NCI-H1105 (cell line): Measurements from ENCODE around the gene CACNA1H.

Experiments
- DNase-seq: peaks from one replicate; lab custom pipeline; 2025; lab: John Stamatoyannopoulos, UW

The CACNA1H gene

DNA sequence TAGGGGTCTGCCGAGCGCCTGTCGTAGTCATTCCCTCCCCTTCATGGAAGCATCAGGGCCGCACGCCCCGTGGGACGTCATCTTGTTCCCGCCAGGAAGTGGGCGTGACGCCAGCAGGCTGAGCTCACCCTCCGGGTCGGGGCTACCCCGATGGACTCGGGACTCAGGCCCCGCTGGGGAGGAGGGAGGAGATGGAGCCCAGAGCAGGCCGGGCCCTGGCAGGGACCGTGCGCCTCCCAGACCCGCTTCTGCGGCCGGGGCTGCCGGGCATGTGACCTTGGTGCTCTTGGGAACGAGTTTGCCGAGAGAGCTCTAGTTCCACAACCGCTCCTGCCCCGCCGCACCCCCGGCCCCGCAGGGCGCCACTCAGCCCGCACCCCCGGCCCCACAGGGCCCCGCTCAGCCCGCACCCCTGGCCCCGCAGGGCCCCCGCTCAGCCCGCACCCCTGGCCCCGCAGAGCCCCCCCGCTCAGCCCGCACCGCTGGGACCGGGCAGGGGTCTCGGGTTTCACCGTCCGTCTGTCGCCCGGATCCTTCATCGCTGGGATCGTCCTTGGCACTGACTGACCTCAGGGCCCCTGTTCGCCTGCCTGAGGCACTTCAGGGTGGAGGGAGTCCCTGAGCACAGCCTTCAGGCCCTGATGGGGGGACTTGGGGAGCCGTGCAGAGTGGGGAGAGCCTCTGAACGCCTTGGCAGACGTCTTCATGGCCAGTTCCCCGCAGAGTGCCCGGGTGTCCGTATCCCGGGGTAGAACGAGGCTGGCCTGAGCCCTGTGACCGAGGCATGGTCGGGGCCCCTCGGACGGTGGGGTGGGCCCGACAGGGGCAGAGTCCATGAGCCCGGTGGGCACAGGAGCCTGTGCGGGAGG, 5.8 kb downstream of the CACNA1H start:
- DNase-seq: no peak

DNA sequence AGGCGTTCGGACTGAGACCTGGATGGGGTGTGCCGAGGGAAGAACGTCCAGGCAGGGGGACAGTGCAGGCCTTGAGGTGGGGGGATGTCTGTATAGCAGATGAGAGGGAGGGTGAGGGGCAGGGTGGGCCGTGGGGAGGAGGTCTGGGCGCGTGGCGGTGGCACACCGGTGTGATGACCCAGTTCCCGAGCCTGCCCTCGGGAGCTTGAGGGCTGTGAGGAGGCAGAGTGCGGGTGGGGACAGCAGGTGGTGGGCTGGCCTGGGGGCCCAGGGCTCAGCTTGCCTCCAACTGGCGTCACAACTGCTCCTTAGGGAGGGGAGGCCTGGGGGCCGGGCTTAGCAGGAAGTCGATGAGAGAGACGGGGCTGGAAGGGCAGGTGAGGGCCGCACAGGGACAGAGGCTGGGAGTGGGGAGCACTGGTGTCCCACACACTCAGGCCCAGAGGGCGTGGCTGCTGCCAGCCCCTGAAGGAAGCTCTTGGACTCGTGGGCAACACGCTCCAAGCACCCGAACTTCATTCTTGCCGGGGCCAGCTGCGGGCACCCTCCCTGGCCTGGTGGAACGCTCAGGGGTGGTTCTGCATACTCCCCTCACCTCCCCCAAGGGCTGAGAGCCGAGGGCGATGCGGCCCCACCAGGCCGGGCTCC, 6.5 kb downstream of the CACNA1H start:
- DNase-seq: no peak

DNA sequence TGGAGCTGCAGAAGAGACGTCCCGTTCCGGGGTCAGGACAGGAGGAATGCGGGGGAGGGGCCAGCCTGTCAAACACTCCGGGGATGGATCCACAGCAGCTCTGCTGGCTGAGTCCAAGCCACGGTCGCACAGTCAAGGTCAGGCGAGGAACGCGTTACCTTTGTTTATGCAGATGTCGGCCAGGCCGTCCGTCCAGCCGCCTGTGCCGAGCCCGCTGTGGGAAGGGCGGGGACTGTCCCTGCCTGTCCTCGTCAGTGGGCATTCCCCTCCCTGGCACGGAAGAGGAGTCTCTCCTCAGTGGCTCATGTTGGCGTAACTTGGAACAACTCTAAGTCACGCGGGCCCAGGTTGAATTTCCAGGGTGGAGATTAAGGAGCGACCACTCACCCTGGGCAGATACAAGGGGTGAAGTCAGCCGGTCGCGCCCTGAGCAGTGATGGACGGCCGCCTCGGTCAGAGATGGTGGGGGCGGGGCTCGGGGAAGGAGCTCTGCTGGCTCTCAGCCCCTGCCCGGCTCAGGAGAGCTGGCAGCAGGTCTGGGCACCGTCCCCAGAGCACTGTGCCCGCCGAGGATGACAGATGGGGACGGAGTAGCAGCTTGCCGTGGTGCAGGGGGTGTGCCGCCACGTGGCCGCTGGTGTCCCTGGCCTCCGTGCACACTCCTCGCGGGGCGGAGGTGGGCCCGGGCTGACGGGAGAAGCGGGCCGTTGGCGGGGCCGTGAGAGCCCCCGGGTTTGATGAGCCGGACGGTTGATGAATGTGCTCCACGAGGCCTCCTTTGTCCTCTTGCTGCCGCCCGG, 7.3 kb downstream of the CACNA1H start:
- peak; percentile 19 for DNase-seq

DNA sequence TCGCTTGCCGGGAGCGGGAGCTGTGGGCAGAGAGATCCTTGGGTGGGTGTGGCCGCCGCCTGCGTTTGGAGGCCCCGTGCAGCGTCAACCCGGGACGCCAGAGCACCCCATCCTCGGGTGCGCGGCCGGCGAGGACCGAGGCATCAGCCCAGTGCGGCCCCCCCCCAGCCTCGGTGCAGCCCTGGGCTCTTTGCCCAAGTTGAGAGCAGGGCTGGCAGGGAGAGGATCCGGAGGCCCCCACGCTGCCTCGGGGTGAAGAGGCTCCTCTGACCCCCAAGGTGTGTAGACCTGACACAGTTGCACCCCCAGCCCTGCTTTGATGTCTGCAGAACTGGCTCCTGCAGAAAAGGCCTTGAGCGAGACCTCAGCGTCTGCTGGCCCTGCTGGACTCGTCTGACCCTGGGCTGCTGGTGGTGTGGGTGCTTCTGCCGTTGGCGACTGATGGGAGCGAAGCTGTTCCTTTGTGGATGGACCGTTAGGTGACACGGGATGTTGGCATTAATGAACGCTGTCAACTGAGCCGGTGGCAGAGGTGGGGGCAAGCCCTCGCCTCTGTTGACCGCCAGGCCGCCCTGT, 8.0 kb downstream of the CACNA1H start:
- no peak for DNase-seq

DNA sequence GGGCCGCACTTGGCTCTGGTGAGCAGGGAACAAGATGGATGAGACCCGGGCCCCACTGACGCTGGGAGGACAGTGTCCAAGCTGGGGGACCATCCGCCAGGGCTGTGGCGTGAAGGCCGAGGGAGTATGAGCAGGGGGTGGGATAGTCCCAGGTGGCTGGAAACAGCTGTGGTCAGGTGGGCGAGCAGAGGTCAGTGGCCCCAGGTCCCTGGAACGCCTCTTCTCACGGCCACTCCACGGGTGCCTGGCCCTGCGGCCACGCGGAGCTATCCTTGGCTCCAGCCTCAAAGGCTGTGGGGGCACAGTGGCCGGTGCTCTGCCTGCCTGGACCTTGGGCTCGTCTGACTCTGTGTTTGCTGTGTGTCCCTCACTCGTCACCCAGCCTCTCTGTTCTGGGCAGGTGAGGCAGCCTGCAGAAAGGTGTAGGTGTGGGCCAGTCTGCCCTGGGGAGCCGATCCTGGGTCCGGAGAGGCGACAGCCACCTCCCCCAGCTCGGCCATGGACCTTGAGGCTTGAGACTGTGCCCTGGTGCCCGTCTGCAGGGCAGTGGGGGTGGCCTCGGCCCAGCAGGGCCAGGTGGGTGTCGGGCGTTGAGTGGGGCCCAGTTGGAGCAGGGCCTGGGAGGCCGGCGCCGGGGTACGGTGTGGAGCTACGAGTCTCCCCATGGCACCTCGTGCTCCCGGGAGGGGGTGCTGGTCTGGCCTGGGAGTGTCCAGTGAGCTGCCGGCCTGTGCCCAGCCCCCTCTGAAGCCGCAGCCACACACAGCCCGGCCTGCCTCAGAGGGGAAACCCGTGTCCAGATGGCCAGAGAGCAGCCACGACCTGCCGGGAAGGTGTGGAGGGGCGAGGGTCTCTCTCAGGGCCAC, 10.0 kb downstream of the CACNA1H start:
- no peak for DNase-seq

DNA sequence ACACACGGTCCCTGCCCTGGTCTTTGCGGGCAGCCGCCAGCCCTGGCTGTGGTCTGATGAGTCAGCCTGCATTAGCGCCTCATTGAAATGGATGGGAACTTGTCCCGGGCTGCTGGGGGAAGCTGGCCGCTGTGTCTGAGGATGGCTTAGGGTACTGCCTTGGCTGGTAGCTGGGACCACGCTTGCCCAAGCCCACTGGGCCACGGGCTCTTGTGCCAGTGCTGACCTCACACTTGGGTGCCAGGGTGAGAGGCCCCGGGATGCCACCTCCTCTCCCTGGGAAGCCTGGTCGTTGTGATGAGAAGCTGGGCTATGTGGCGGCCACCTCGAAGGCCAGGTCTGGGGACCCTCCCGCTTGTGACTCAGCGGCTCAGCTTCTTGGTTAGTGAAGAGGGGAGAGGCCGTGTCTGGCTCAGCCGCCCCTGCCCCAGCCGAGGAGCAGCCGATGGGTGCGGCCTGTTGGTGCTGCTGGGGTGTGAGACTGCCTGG, 10.7 kb downstream of the CACNA1H start:
- no peak for DNase-seq

DNA sequence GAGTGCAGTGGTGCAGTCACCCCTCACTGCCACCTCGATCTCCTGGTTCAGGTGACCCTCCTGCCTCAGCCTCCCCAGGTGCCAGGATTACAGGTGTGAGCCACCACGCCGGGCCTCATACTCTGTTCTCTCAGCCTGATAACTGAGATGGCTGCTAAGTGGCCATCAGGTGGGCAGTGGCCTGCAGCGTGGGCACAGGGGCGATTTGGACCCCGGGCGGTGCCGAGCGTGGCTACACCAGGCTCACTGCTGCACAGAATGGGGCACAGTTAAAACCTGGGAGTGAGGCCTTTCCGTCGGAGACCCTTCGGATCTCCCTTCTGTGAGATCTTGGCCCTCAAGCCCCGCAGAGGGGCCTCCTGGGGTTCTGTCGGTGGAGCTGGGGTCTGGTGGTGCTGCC, 11.5 kb downstream of the CACNA1H start:
- no peak for DNase-seq

DNA sequence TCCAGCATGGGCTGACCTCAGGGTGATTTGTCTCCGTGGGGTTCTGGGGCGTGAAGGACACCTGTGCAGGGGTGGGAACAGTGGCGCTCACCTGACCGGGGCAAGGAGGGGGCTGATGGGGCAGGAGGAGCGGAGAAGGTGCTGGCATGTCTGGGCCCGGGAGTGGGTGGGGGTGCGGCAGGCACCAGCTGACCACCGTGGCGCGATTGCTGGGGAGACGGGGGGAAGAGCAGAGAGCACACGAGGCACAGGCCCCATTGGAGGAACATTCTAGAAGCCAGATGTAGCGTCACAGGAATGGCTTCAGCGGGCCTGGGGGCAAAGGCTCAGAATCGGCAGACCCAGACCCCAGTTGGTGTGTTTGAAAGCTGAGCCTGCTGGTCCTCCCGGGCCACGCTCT, 12.1 kb downstream of the CACNA1H start:
- DNase-seq: no peak

DNA sequence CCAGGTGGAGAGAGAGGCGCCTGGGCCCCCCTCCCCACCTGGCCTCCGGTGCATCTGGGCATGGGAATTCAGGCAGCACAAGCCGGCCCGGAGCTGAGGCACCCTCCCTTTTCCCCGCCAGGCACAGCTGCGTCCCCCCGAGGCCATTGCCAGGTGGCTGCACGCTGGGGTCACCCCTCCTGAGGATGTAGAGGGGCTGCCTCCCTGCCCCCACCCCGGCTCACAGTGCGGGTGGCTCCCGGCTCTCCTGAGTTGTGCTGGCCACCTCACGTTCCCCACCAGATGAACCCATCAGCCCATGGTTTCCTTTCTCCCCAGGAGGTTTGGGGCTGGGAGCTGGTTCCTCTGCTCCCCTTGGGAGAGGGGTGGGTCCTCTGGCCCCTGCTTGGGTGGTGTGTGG, 12.6 kb downstream of the CACNA1H start:
- DNase-seq: no peak

DNA sequence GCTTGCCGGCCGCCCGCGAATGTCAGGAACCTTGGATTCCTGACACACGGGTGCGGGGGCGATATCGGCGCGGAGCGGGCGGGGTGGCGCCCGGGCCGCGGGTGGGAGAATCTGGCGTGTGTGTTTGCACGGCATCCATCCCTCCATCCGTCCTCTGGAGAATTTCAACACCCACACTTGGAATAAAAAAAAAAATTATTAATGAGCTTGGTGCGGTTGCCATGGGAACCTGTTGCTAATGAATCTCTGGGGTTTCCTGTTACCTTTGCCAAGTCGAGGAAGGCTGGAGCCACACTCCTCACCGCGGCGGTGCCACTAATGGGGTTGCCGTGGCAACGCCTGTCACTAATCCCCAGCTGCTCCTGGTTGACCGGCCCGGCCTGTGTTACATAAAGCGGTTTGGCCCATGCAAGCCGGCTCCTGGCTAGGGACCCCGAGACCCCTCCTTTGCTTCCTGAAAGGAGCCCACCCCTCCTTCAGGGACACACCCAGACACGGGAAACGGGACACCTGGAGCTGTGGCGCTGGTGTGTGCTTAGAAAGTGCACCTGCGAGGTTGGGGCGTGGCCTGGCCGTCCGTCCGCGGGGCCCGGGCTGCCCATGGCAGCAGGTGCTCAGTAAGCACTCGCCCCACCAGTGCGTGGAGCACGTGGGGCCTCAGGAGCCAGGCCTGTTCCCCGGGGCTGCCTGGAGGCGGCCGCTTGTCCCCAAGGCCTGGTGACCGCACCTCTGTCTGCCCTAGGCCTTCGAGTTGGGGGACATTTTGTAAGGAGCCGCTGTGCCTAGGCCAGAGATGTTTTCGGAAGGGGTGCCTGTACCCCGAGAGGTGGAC, 14.6 kb downstream of the CACNA1H start:
- DNase-seq: peak; percentile 77

DNA sequence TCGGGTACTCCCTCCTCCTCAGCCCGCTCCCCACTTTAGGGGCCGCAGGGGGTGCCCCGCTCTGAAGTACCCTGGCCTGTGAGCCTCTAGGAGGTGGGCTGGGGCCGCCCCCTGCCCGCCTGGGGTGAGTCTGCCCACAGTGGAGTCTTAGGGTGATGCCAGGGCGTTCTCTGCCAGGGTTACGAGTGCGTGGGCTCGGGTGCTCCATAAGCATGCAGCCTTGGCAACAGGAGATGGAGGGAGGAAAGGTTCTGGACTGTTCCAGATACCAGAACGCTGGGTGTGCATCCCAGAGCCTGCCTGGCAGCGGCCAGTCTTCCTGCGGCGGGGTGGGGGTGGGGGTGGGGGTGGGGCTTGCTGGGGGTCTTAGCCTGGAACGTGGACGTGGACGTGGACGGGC, 15.9 kb downstream of the CACNA1H start:
- DNase-seq: no peak

DNA sequence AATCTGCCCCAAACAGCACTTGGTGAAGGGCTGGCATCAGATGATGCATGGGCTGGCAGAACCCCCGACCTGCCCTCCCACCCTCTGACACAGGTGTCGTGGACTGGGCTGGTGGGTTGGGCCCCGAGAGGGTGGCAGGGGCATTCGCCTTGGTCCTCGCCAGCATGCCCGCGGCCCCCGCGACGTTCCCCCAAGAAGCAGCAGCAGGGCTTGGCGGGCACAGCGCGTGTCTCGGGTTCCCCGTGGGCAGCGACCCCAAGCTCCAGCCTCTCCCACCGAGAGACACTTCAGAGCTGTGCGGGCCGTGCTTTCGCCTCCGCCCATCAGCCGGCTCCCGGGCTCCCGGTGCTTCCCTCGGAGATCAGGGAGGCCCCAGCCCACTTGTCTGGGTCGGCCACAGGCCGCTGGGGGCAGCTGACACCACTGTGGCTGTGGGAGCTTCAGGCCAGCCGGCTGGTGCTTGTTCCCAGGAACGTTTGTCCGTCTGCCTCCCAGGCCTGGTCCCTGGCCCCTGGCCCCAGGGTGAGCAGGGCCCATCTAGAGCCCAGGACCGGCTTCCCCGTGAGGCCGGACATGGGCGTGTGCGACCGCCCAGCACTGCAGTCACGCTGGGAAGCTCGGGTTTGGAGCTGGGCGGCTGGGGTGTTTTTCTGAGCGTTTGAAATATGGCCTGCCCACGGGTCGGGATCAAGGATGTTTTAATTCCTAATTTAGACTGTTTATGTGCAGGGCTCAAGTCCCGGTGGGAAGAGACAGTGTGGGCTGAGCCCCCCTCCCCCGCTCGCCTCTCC, 16.6 kb downstream of the CACNA1H start:
- DNase-seq: no peak

DNA sequence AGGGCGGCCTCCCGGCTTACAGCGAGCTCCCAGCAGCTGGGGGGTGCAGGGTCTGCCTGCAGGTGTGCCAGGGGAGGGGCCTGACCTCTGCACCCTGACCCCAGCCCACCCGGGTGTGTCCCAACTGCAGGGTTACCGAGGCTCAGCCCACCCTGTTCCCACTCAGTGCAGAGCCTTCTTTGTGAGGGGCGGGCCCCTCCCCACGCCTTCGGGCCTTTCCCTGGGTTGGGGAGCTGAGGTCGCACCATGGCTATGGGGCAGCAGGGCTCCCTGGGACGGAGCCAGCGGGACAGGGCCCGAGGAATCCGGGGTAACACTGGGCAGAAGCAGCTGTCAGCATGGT, 17.1 kb downstream of the CACNA1H start:
- no peak for DNase-seq

DNA sequence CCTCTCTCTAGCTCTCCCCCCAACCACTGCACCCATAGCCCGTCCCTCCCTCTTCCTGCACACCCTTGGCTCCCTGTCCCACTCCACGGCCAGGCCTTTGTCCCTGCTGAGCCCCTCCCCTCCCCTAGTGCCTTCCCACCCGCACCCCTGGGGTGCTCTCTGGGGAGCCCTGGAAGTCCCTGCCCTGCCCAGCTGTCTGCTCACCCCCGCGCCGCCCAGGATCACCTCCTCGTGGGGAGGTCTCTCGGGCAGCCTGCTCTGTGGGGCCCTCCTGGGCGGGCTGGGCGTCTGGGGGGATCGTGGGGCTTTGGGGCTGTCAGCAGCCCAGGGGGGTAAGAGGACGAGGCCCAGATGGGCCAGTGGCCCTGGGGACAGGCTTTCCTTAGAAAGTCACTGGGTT, 18.1 kb downstream of the CACNA1H start:
- no peak for DNase-seq

DNA sequence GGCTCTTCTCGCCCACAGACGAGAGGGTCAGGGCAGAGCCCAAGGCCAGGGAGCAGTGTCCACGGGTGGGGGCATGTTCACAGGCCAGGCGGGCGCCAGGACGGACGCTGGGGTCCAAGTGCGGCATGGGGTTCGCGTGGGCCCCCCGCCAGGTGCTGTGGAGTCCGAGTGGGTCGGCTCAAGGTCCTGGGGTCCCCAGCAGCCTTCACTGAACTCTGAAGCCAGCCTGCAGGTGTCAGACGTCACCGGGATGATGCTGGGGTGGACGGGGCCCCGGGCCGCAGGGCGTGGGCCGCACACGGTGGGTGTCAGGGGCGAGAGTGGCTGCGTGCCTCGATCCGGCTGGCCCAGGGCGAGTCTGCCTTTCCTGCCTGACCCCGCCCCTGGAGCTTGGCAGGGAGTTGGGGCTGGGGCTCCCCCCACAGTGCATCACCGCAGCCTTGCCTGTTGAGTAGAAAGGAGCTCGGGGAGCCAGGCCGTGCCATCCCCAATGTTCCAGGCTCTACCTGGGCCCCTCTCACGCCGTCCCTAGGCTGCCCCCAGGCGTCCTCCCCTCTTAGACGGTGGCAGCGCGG, 19.0 kb downstream of the CACNA1H start:
- DNase-seq: no peak

DNA sequence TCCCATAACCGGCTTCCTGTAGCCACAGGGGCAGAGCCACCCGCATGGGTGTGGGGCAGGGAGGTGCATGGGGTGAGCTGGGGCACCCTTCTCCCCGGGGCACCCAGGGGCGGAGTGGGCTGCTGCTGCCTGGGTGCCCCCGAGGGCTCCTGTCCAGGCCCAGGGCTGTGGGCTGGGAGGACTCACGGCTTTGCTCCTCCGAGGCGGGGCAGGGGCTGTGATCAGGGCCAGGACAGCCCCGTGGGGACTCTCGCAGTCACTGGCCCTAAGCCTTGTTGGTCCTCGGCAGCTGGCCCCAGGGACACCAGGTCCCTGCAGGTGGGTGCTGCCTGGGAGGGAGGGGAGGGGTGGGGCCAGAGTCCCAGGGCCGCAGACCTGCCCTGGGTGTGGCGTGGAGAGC, 19.7 kb downstream of the CACNA1H start:
- no peak for DNase-seq

DNA sequence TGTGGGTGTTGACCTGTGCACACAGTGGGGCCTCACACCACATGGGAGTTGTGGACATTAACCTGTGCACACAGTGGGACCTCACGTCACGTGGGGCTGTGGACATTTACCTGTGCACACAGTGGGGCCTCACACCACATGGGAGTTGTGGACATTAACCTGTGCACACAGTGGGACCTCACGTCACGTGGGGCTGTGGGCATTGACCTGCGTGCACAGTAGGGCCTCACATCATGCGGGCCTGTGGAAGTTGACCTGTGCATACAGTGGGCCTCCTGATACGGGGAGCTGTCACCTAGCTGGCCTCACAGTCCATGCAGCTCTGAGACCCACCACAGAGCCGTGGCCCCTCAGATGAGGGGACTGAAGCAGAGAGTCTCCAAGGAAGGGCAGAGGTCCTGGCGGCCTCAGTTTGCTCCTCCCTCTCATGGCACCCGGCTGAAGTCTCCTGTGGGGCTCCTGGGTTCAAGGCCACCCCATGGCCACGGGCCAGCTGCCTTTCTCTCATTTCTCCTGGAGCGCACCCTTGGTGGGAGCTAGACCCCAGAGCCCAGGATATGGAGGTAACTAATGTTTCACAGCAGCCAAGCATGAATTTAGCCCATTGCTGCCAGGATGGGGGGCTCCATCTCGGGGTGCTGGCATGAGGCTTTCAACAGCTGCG, 21.0 kb downstream of the CACNA1H start:
- no peak for DNase-seq

DNA sequence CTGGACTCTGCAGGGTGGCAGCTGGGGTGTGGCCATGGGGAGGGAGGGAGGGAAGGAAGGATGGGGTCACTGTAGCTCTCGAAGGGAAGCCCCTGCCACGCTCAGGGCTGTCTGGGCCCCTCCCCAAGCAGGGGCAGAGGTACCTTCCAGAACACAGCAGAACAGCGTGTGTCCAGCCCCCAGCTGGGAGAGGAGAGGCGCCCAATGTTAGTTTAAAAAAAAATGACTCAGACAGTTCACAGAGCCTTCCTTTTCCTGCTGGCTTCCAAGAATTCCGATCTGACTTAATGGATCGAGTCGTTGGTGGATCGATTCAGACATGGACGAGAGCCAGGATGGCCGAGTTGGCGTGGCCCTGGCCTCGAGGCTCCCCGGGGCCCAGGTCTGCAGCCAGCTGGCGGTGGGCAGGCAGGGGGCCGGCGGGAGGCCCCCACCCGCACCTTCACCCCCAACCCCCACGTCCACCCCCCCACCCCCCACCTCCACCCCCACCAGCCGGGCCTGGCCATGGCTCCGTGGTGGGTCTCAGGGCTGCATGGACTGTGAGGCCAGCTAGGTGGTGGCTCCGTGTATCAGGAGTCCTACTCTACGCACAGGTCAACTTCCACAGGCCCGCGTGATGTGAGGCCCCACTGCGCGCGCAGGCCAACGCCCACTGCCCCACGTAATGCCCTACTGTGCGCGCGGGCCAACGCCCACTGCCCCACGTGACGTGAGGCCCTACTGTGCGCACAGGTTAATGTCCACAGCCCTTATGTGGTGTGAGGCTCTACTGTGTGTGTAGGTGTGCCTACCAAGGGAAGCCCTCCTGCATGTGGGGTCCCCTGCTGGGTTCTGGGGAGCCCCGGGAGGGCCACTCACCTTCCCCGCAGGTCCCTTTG, 21.8 kb downstream of the CACNA1H start:
- DNase-seq: no peak
